HepG2 (cell line): ENCODE results near the gene PLPP3. TPM values are rescaled to one million over a fixed set of nuclear protein-coding genes. Genes with fewer than 3 reads are reported as not detected.

Source experiments
- EHMT2 ChIP-seq: fragments of 200-600 bp; sonication (generic); IDR thresholded peaks from 2 replicates; pipeline ENCODE4 v1.7.0; 2017; ENCODE audit warnings: antibody characterized with exemption, low read depth, low read length, borderline replicate concordance
- HMGA1 ChIP-seq: sonication (generic); formaldehyde crosslinking; conservative IDR thresholded peaks from 2 replicates; pipeline ENCODE4 v1.4.0; 2020; ENCODE audit warnings: missing genetic modification reagents
- KMT2B ChIP-seq: IDR thresholded peaks from 2 replicates; pipeline ENCODE4 v1.6.1; 2016; ENCODE audit warnings: missing genetic modification reagents, missing compliant biosample characterization
- MYC ChIP-seq: sonication (generic); formaldehyde crosslinking; IDR thresholded peaks from 2 replicates; pipeline ENCODE4 v1.9.0; 2021; ENCODE audit warnings: missing genetic modification reagents, borderline replicate concordance
- SALL2 ChIP-seq: sonication (generic); formaldehyde crosslinking; IDR thresholded peaks from 2 replicates; pipeline ENCODE4 v1.8.1; 2023; ENCODE audit warnings: mild to moderate bottlenecking, missing genetic modification reagents, inconsistent platforms
- SMARCE1 ChIP-seq: fragments of 450-650 bp; IDR thresholded peaks from 2 replicates; pipeline ENCODE4 v1.6.1; 2017; ENCODE audit warnings: borderline replicate concordance
- SOX13 ChIP-seq, 3 experiments: fragments of 450-650 bp in 1 of 3; sonication (generic) in 1 of 3; formaldehyde crosslinking in 1 of 3; IDR thresholded peaks in 2 of 3; conservative IDR thresholded peaks in 1 of 3; 2 replicates each; pipeline versions ENCODE4 v1.5.0 to v1.6.1; 2016 to 2020; ENCODE audit warnings: antibody characterized with exemption in 1 of 3, mild to moderate bottlenecking in 1 of 3, missing compliant biosample characterization in 1 of 3, missing genetic modification reagents in 1 of 3, moderate library complexity in 1 of 3
- SRSF9 ChIP-seq: fragments of 200-400 bp; formaldehyde crosslinking; IDR thresholded peaks from 2 replicates; pipeline ENCODE4 v1.6.1; 2018; ENCODE audit warnings: borderline replicate concordance, mild to moderate bottlenecking, low read depth, low read length; ENCODE audit not compliant: insufficient read depth, poor library complexity, severe bottlenecking
- YEATS4 ChIP-seq: sonication (generic); formaldehyde crosslinking; IDR thresholded peaks from 2 replicates; pipeline ENCODE4 v1.4.0; 2020; ENCODE audit warnings: missing genetic modification reagents, borderline replicate concordance
- ZBTB1 ChIP-seq: sonication (generic); formaldehyde crosslinking; IDR thresholded peaks from 2 replicates; pipeline ENCODE4 v1.4.0; 2020; ENCODE audit warnings: missing genetic modification reagents, borderline replicate concordance
- ZNF709 ChIP-seq: sonication (generic); formaldehyde crosslinking; IDR thresholded peaks from 2 replicates; pipeline ENCODE4 v1.5.0; 2020; ENCODE audit warnings: mild to moderate bottlenecking, missing genetic modification reagents
- ZNF713 ChIP-seq: sonication (generic); formaldehyde crosslinking; IDR thresholded peaks from 2 replicates; pipeline ENCODE4 v1.4.0; 2020; ENCODE audit warnings: mild to moderate bottlenecking, missing genetic modification reagents
- polyA plus RNA-seq, 8 experiments: library from polyadenylated mRNA; depleted of rRNA in 3 of 8; stranded (reverse) in 7 of 8; unstranded in 1 of 8; fragments of >200 nt; fragmentation: Illumina TruSeq in 4 of 8; extraction: Trizol in 4 of 8; gene quantifications; 2 replicates each; pipeline versions ENCODE4 v1.2.1 to v1.2.3, GENCODE V29; 2011 to 2016; ENCODE audit warnings: low read depth in 4 of 8, missing spikeins in 1 of 8, mixed read lengths in 1 of 8; ENCODE audit not compliant: insufficient read depth in 1 of 8
- total RNA-seq, 5 experiments: library from RNA; depleted of rRNA; stranded (reverse); fragments of >200 nt; fragmentation: Illumina TruSeq; extraction: Trizol; gene quantifications; 2 replicates each; pipeline ENCODE4 v1.2.3, GENCODE V29; 2016; ENCODE audit warnings: low read depth in 1 of 5
- TF ChIP-seq, protein P1 (sequence below): sonication (generic); formaldehyde crosslinking; conservative IDR thresholded peaks from 2 replicates; pipeline ENCODE4 v1.8.0; 2022; ENCODE audit warnings: low read depth, missing genetic modification reagents
- TF ChIP-seq, protein P2 (sequence below): sonication (generic); formaldehyde crosslinking; IDR thresholded peaks from 2 replicates; pipeline ENCODE4 v1.8.0; 2022; ENCODE audit warnings: mild to moderate bottlenecking, missing genetic modification reagents
- TF ChIP-seq, protein P3 (sequence below): sonication (generic); formaldehyde crosslinking; IDR thresholded peaks from 2 replicates; pipeline ENCODE4 v1.5.1; 2020; ENCODE audit warnings: mild to moderate bottlenecking, moderate library complexity, missing genetic modification reagents
- TF ChIP-seq, protein P4 (sequence below): sonication (generic); formaldehyde crosslinking; IDR thresholded peaks from 2 replicates; pipeline ENCODE4 v1.8.1; 2023; ENCODE audit warnings: mild to moderate bottlenecking, missing genetic modification reagents
- TF ChIP-seq, protein P5 (sequence below): fragments of 450-650 bp; IDR thresholded peaks from 2 replicates; pipeline ENCODE4 v1.6.1; 2016
- TF ChIP-seq, protein P6 (sequence below): sonication (generic); formaldehyde crosslinking; IDR thresholded peaks from 2 replicates; pipeline ENCODE4 v1.4.0; 2020; ENCODE audit warnings: missing genetic modification reagents

Gene PLPP3
- total and polyA plus RNA-seq, 2 of the 13 experiments (the other 11 are each of a cell fraction or from before 2014, with no cell fraction given) = 49.7 to 65.8 TPM

DNA sequence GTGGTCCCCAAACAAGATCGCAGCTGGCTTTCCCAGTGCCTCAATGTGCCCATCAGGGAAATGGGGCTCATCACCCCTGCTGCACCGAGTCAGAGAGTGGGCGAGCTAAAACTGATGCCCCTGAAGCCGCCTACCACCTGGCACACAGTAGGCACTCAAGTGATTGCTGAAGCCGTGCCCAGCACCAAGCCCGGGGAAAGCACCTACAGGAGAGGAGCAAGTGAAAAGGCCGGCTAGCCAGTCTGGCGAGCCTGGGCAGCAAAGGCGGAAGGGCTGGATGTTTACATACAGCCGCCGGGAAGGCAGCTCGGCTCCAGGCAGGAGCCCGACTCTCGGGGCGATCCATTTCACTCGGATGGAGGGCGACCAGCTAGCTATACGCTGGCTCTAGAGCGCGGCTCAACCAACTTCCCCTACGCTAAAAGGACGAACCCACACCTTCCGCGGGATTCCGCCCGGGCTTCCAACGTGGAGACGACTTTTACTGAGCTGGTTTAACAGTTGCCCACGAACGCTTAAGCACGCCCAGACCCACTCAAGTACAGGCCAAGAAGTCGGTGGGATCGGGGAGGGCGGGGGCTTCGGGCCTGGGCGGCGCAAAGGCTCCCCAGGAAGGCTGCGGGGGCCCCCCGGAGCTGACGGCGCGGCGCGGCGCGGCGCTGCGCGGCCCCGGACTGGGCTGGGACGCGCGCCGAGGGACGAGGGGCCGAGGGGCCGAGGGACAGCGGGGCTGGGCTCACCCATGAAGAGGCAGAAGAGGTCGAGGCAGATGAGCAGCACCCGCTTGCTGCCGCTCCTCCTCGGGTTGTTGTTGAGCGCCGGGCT, 1.0 kb downstream of the PLPP3 start (continued):
- TF ChIP-seq, protein P1, sequence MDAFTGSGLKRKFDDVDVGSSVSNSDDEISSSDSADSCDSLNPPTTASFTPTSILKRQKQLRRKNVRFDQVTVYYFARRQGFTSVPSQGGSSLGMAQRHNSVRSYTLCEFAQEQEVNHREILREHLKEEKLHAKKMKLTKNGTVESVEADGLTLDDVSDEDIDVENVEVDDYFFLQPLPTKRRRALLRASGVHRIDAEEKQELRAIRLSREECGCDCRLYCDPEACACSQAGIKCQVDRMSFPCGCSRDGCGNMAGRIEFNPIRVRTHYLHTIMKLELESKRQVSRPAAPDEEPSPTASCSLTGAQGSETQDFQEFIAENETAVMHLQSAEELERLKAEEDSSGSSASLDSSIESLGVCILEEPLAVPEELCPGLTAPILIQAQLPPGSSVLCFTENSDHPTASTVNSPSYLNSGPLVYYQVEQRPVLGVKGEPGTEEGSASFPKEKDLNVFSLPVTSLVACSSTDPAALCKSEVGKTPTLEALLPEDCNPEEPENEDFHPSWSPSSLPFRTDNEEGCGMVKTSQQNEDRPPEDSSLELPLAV (CRISPR knock-in tag) = no peak
- TF ChIP-seq SRSF9 (no peak), ZBTB1 (no peak), MYC (CRISPR knock-in tag) (no peak), SMARCE1 (no peak), SALL2 (CRISPR knock-in tag) (0 out of 2 replicates have a peak, but pooled peaks have one; percentile 27), EHMT2 (no peak), KMT2B (no peak), ZNF709 (no peak), HMGA1 (CRISPR knock-in tag) (no peak), SOX13 (IDR thresholded peaks at IDR 0.05) (no peak), SOX13 (CRISPR knock-in tag; conservative IDR thresholded peaks at IDR 0.05 in 1 of 2, IDR thresholded peaks at IDR 0.05 in 1 of 2) (no peak), ZNF713 (CRISPR knock-in tag) (no peak), YEATS4 (CRISPR knock-in tag) (peak; percentile 17)
- TF ChIP-seq, protein P2, sequence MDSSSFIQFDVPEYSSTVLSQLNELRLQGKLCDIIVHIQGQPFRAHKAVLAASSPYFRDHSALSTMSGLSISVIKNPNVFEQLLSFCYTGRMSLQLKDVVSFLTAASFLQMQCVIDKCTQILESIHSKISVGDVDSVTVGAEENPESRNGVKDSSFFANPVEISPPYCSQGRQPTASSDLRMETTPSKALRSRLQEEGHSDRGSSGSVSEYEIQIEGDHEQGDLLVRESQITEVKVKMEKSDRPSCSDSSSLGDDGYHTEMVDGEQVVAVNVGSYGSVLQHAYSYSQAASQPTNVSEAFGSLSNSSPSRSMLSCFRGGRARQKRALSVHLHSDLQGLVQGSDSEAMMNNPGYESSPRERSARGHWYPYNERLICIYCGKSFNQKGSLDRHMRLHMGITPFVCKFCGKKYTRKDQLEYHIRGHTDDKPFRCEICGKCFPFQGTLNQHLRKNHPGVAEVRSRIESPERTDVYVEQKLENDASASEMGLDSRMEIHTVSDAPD = peak; percentile 59; the same call in 1 of the 2 replicates
- TF ChIP-seq, protein P3, sequence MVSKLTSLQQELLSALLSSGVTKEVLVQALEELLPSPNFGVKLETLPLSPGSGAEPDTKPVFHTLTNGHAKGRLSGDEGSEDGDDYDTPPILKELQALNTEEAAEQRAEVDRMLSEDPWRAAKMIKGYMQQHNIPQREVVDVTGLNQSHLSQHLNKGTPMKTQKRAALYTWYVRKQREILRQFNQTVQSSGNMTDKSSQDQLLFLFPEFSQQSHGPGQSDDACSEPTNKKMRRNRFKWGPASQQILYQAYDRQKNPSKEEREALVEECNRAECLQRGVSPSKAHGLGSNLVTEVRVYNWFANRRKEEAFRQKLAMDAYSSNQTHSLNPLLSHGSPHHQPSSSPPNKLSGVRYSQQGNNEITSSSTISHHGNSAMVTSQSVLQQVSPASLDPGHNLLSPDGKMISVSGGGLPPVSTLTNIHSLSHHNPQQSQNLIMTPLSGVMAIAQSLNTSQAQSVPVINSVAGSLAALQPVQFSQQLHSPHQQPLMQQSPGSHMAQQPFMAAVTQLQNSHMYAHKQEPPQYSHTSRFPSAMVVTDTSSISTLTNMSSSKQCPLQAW = no peak
- TF ChIP-seq, protein P4, sequence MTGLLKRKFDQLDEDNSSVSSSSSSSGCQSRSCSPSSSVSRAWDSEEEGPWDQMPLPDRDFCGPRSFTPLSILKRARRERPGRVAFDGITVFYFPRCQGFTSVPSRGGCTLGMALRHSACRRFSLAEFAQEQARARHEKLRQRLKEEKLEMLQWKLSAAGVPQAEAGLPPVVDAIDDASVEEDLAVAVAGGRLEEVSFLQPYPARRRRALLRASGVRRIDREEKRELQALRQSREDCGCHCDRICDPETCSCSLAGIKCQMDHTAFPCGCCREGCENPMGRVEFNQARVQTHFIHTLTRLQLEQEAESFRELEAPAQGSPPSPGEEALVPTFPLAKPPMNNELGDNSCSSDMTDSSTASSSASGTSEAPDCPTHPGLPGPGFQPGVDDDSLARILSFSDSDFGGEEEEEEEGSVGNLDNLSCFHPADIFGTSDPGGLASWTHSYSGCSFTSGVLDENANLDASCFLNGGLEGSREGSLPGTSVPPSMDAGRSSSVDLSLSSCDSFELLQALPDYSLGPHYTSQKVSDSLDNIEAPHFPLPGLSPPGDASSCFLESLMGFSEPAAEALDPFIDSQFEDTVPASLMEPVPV = no peak
- TF ChIP-seq, protein P5, sequence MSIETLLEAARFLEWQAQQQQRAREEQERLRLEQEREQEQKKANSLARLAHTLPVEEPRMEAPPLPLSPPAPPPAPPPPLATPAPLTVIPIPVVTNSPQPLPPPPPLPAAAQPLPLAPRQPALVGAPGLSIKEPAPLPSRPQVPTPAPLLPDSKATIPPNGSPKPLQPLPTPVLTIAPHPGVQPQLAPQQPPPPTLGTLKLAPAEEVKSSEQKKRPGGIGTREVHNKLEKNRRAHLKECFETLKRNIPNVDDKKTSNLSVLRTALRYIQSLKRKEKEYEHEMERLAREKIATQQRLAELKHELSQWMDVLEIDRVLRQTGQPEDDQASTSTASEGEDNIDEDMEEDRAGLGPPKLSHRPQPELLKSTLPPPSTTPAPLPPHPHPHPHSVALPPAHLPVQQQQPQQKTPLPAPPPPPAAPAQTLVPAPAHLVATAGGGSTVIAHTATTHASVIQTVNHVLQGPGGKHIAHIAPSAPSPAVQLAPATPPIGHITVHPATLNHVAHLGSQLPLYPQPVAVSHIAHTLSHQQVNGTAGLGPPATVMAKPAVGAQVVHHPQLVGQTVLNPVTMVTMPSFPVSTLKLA = no peak
- TF ChIP-seq, protein P6, sequence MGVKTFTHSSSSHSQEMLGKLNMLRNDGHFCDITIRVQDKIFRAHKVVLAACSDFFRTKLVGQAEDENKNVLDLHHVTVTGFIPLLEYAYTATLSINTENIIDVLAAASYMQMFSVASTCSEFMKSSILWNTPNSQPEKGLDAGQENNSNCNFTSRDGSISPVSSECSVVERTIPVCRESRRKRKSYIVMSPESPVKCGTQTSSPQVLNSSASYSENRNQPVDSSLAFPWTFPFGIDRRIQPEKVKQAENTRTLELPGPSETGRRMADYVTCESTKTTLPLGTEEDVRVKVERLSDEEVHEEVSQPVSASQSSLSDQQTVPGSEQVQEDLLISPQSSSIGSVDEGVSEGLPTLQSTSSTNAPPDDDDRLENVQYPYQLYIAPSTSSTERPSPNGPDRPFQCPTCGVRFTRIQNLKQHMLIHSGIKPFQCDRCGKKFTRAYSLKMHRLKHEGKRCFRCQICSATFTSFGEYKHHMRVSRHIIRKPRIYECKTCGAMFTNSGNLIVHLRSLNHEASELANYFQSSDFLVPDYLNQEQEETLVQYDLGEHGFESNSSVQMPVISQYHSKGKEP (CRISPR knock-in tag) = no peak
